Adrenal gland (tissue), 12 donors: Measurements from ENCODE around the gene SKP1. TPM values are rescaled to one million over a fixed set of nuclear protein-coding genes. Genes with fewer than 3 reads are reported as not detected.

Experiments used
- DNase-seq, 7 donors: peaks; one replicate each; pipeline ENCODE4 v3.0.0-alpha.2; 2019 to 2020
- H3K27ac ChIP-seq, 5 donors: fragments of 200-600 bp; sonication (generic) in 4 of 5; 1 replicate in 3 of 5; 2 replicates in 2 of 5; pipeline versions ENCODE4 v1.5.1 to v1.8.0; 2016 to 2020; ENCODE audit warnings: mild to moderate bottlenecking in 1 of 5
- H3K27me3 ChIP-seq: fragments of 200-600 bp; 2 replicates; pipeline ENCODE4 v1.8.0; 2021
- H3K36me3 ChIP-seq, 2 donors: fragments of 200-600 bp; replicated peaks in 1 of 2; 1 replicate in 1 of 2; 2 replicates in 1 of 2; pipeline versions ENCODE4 v1.5.1 to v1.8.0; 2018 to 2022
- H3K4me1 ChIP-seq, 2 donors: fragments of 200-600 bp; replicated peaks in 1 of 2; 1 replicate in 1 of 2; 2 replicates in 1 of 2; pipeline versions ENCODE4 v1.5.1 to v1.8.0; 2018 to 2021
- H3K4me3 ChIP-seq, 4 donors: fragments of 200-600 bp; sonication (generic) in 3 of 4; one replicate each; pipeline ENCODE4 v1.5.1; 2016 to 2018
- H3K9me3 ChIP-seq, 3 donors: fragments of 200-600 bp; sonication (generic) in 1 of 3; replicated peaks in 1 of 3; 1 replicate in 2 of 3; 2 replicates in 1 of 3; pipeline versions ENCODE4 v1.5.1 to v1.8.0; 2016 to 2021
- CTCF ChIP-seq, 6 experiments: fragments of 450-650 bp in 4 of 6; fragments of 200-600 bp in 2 of 6; sonication (generic) in 1 of 6; IDR thresholded peaks; 1 replicate in 5 of 6; 2 replicates in 1 of 6; pipeline versions ENCODE4 v1.5.1 to v1.8.0; 2016 to 2021; ENCODE audit warnings: antibody characterized with exemption in 6 of 6, mild to moderate bottlenecking in 2 of 6, moderate library complexity in 1 of 6
- POLR2A ChIP-seq, 2 donors: fragments of 450-650 bp; IDR thresholded peaks; one replicate each; pipeline ENCODE4 v1.6.1; 2017; ENCODE audit warnings: antibody characterized with exemption in 2 of 2, mild to moderate bottlenecking in 2 of 2, moderate library complexity in 1 of 2
- WGBS, 4 donors: extraction: QIAGEN DNeasy Blood & Tissue Kit in 2 of 4; methylation state at CpG; one replicate each; pipeline versions ENCODE4 v1.1.5 to v1.1.7; 2013 to 2017; 5-methylcytosine and 5-hydroxymethylcytosine counted together
- intact Hi-C, 2 donors: fragments of 100-400 bp; cut with DNase I; formaldehyde crosslinking; loops; one replicate each; pipeline versions ENCODE4 v1.14.1 to v1.15.0; 2022 to 2023
- polyA plus RNA-seq, 3 donors: library from polyadenylated mRNA; stranded (reverse); fragments of 200-250 nt in 2 of 3; fragments of 350-450 nt in 1 of 3; fragmentation: Illumina TruSeq in 1 of 3; extraction: RNeasy Lipid Tissue Mini Kit (QIAGEN cat#74804) in 1 of 3; gene quantifications; one replicate each; pipeline ENCODE4 v1.2.3, GENCODE V29; 2013 to 2014
- total RNA-seq, 9 donors: library from RNA; depleted of rRNA in 4 of 9; stranded (reverse); fragments of >200 nt in 4 of 9; fragments of 120-200 nt in 1 of 9; fragmentation: NEBNext Ultra II Directional in 1 of 9; extraction: Animal tissue kit (Norgen Biotek cat#: 25700) in 1 of 9; gene quantifications; one replicate each; pipeline versions ENCODE4 v1.1.0 to v1.2.4, GENCODE V29; 2013 to 2023
- donor health status: healthy with polysubstance abuse.
- donor health status: Bipolar disorder and iron deficiency.
- donor health status: DM: yes; HTN: yes; CAD: no.
- donor health status: DM: no; HTN: no; CAD: no.
- donor health status: DM: no; HTN: no; CAD: no.
- donor health status: DM: yes; HTN: yes; CAD: no.

Gene SKP1
- total and polyA plus RNA-seq, 12 donors: 121 to 1,485 (median 377) TPM

GRCh38 chr5:134129411-134130238 lies 47.1 kb downstream of the SKP1 start:
- TF ChIP-seq POLR2A (IDR thresholded peaks at IDR 0.05) (no peak), CTCF (IDR thresholded peaks at IDR 0.05) (no peak)
- H3K36me3 ChIP-seq: peaks cover 0 to 18% of the 10 kb centered on the region in 2 donors
- no peaks in the 10 kb centered on the region for H3K9me3 ChIP-seq
- no peak for DNase-seq
- 82 to 94% (median 86%) methylated on average over 12 to 25 of the region's 25 CpGs for WGBS, 4 donors
- H3K4me1 ChIP-seq: peaks cover 0 to 30% of the 10 kb centered on the region in 2 donors
- intact Hi-C loops: no loop called here
- H3K27me3 ChIP-seq: no peaks in the 10 kb centered on the region
- H3K4me3 ChIP-seq: no peak overlapping the region
- no peak overlapping the region for H3K27ac ChIP-seq

- H3K4me3 ChIP-seq: no peak overlapping the region
- peaks cover 0 to 10% of the 10 kb centered on the region in 2 donors for H3K36me3 ChIP-seq
- 54 to 68% (median 64%) methylated on average over 5 of the region's 5 CpGs for WGBS, 4 donors
- intact Hi-C loops: no loop called here
- H3K4me1 ChIP-seq: peaks cover 0 to 30% of the 10 kb centered on the region in 2 donors
- H3K27me3 ChIP-seq: no peaks in the 10 kb centered on the region
- DNase-seq: no peak
- TF ChIP-seq CTCF (IDR thresholded peaks at IDR 0.05): no peak
- no peak for TF ChIP-seq POLR2A (IDR thresholded peaks at IDR 0.05)
- H3K27ac ChIP-seq: no peak overlapping the region
- H3K9me3 ChIP-seq: no peaks in the 10 kb centered on the region
Observed at GRCh38 chr5:134128648-134128995, 48.1 kb downstream of the SKP1 start.

GRCh38 chr5:134127988-134128647 lies 48.6 kb downstream of the SKP1 start:
- intact Hi-C loops: no loop called here
- TF ChIP-seq CTCF (IDR thresholded peaks at IDR 0.05): no peak
- TF ChIP-seq POLR2A (IDR thresholded peaks at IDR 0.05): no peak
- Histone ChIP-seq H3K36me3 (peaks cover 0 to 6% of the 10 kb centered on the region in 2 donors), H3K4me3 (no peak overlapping the region), H3K27me3 (no peaks in the 10 kb centered on the region), H3K27ac (peak overlapping the region in 1 of 5 donors; percentile 25), H3K4me1 (peaks cover 0 to 30% of the 10 kb centered on the region in 2 donors), H3K9me3 (no peaks in the 10 kb centered on the region)
- WGBS, 4 donors: 75 to 87% (median 82%) methylated on average over 16 to 18 of the region's 18 CpGs
- DNase-seq: no peak

GRCh38 chr5:134127376-134127861 lies 49.3 kb downstream of the SKP1 start:
- peak in 5 of 7 donors; percentile 49 to 87 (median 76) for DNase-seq
- TF ChIP-seq CTCF (IDR thresholded peaks at IDR 0.05) (no peak), POLR2A (IDR thresholded peaks at IDR 0.05) (no peak)
- Histone ChIP-seq H3K27me3 (no peaks in the 10 kb centered on the region), H3K27ac (no peak overlapping the region), H3K4me1 (peaks cover 0 to 30% of the 10 kb centered on the region in 2 donors), H3K4me3 (no peak overlapping the region), H3K36me3 (peaks cover 0 to 4% of the 10 kb centered on the region in 2 donors), H3K9me3 (no peaks in the 10 kb centered on the region)
- intact Hi-C loops: no loop called here
- WGBS, 4 donors: 56 to 61% (median 57%) methylated on average over 10 to 15 of the region's 15 CpGs
